Heart left ventricle (tissue), 13 donors: ENCODE data around the gene SLC6A20.

Experiments
- POLR2A ChIP-seq, 2 donors: fragments of 450-650 bp; IDR thresholded peaks; one replicate each; pipeline ENCODE4 v1.6.1; 2017; ENCODE audit warnings: antibody characterized with exemption in 2 of 2, mild to moderate bottlenecking in 2 of 2, moderate library complexity in 2 of 2
- TF ChIP-seq, protein P1 (sequence below), 12 donors: fragments of 200-600 bp; sonication (generic) in 4 of 12; IDR thresholded peaks; one replicate each; pipeline versions ENCODE4 v1.5.0 to v1.8.0; 2018 to 2022; ENCODE audit warnings: antibody characterized with exemption in 12 of 12, mild to moderate bottlenecking in 5 of 12
- donor health status: ischemic (EF 13 %, LVEDD 7.1; RV severe dilation, severe dysfunction).
- donor health status: DM: no; HTN: yes; CAD: no.
- donor health status: DM: no; HTN: no; CAD: no.
- donor health status: ischemic (EF 25% LVEDD 6.9; RV normal size, moderate dysfunction).
- donor health status: ischemic (EF 25% LVEDD 5.7; RV mildly dilated, moderate dysfunction).
- donor health status: ischemic (EF 35%, LVEDD 5.7; RV mildly dilated, moderate dysfunction).
- donor health status: nonischemic (EF 11% LVEDD 7.7; RV severe dilation, severe dysfunction).
- donor health status: DM: yes; HTN: yes; CAD: no.
- donor health status: PGD.
- donor health status: ischemic (EF 29% LVEDD 5.4; RV normal size, mild dysfunction).
- donor health status: nonischemic (EF 23%, LVEDD 6.1; RV moderate dilation, normal function).

DNA sequence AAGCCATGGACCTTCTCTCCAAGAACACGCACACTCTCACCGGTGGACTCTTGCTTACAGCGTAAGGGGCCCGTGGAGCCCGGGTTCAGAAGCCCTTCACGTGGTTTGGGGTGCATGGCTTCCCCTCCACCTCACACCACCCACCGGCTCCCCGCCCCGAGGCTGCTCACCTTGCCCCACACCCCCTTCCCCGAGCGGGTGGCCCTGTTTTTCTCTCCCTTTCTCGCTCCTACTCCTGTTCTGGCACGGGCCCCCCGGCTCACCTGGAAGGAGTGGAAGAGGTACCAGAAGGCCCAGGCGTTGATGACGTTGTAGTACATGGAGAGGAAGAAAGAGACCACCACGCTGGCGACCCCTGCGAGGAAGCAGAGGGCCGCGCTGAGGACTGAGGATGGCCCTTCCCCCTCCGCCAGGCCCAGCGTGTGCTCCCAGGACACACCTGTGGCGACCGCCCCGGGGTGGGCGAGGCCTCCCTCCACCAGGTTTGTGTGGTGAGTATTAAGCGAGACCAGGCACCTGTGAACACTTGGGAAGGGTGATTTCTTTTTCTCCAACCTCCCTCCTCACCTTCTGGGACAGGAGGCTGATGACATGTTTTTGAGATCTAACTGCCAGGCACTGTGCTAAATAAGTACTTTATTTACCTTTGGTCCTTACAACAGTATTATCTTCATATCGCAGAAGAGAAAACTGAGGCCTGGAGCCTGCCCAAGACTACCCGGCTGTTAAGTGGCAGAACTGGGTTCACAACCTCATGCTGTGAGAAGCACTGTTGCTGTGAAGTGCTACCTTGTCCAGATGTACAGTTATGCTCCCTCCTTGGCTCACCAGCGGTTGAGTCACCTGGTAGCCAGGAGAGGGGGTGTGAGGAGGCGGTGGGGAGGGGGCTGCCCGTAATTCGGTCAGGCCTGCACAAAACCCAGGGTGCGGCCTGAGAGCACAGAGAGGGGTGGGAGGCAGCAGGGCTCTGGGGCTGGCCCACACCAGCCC lies 16.3 kb downstream of the SLC6A20 start:
- TF ChIP-seq, protein P1, sequence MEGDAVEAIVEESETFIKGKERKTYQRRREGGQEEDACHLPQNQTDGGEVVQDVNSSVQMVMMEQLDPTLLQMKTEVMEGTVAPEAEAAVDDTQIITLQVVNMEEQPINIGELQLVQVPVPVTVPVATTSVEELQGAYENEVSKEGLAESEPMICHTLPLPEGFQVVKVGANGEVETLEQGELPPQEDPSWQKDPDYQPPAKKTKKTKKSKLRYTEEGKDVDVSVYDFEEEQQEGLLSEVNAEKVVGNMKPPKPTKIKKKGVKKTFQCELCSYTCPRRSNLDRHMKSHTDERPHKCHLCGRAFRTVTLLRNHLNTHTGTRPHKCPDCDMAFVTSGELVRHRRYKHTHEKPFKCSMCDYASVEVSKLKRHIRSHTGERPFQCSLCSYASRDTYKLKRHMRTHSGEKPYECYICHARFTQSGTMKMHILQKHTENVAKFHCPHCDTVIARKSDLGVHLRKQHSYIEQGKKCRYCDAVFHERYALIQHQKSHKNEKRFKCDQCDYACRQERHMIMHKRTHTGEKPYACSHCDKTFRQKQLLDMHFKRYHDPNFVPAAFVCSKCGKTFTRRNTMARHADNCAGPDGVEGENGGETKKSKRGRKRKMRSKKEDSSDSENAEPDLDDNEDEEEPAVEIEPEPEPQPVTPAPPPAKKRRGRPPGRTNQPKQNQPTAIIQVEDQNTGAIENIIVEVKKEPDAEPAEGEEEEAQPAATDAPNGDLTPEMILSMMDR (IDR thresholded peaks at IDR 0.05), result no peak
- TF ChIP-seq POLR2A (IDR thresholded peaks at IDR 0.05), result no peak
